ENCODE results near the gene ZIC4. TPM values are rescaled to one million over a fixed set of nuclear protein-coding genes. Genes with fewer than 3 reads are reported as not detected.

The ZIC4 gene
- total RNA-seq, 3 donors from 2014 or later (not counting 1 experiment from before 2014, with no cell fraction given): not detected

DNA sequence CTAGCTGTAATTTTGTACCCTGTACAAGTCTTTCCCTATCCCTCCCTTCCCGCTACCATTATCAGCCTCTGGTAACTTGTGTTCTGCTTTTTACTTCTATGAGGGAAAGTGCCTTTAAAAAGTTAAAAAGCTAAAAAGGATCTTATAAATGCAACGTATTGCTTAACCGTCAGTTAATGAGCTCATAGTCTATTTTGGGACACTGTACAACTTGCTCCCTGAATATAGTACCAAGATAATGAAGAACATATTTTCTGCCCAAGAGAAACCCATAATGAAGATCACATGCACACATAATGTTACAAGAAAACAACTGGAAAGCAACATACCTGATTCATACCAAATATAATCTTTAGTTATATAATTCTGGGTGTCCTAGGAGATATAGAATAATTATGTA, 25.4 kb upstream of the ZIC4 start:
- Histone ChIP-seq H3K4me3 (ENCODE audit: low read length) (no peak overlapping the region), H3K27ac (ENCODE audit: low read length) (no peak overlapping the region), H3K4me1 (ENCODE audit: control insufficient read depth, insufficient read depth, low read length) (no peaks in the 10 kb centered on the region), H3K27me3 (ENCODE audit: control insufficient read depth, insufficient read depth, low read length) (no peaks in the 10 kb centered on the region), H3K36me3 (ENCODE audit: control insufficient read depth, insufficient read depth, low read length) (no peaks in the 10 kb centered on the region), H3K9me3 (ENCODE audit: control insufficient read depth, insufficient read depth, low read length) (no peaks in the 10 kb centered on the region)
- WGBS (ENCODE audit: insufficient coverage): 88% methylated on average over 2 of the region's 3 CpGs
- ATAC-seq (no peak), DNase-seq (no peak)
- H3K4me1 Mint-ChIP-seq: no peaks in the 10 kb centered on the region
- H3K36me3 Mint-ChIP-seq: no peaks in the 10 kb centered on the region
- TF ChIP-seq, protein P1, sequence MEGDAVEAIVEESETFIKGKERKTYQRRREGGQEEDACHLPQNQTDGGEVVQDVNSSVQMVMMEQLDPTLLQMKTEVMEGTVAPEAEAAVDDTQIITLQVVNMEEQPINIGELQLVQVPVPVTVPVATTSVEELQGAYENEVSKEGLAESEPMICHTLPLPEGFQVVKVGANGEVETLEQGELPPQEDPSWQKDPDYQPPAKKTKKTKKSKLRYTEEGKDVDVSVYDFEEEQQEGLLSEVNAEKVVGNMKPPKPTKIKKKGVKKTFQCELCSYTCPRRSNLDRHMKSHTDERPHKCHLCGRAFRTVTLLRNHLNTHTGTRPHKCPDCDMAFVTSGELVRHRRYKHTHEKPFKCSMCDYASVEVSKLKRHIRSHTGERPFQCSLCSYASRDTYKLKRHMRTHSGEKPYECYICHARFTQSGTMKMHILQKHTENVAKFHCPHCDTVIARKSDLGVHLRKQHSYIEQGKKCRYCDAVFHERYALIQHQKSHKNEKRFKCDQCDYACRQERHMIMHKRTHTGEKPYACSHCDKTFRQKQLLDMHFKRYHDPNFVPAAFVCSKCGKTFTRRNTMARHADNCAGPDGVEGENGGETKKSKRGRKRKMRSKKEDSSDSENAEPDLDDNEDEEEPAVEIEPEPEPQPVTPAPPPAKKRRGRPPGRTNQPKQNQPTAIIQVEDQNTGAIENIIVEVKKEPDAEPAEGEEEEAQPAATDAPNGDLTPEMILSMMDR (IDR thresholded peaks at IDR 0.05): no peak
- intact Hi-C loops (cut with micrococcal nuclease): no loop called here
- H3K27ac Mint-ChIP-seq: no peak overlapping the region
- H3K9me3 Mint-ChIP-seq: peaks cover 5 to 9% of the 10 kb centered on the region in 2 donors
- H3K27me3 Mint-ChIP-seq (ENCODE audit: low read depth in 2 of 2): no peaks in the 10 kb centered on the region
- H3K4me3 Mint-ChIP-seq: no peak overlapping the region

DNA sequence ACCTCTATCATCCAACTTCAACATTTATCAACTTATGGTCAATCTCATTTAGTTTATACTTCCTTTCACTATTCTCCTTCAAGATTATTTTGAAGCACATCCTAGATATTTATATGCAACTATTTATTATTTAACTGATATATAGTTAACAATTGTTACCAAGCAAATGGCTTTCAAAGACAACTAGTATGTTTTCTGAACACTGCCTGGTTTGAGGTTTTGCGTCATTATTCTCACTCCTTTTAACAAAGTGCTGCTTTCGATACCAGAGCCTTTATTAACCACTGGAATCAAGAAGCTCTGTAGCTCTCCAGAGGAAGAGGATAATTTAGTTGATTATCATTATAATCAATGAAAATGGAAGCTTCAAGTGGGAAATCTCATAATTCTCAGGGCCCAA, 22.4 kb upstream of the ZIC4 start:
- peaks cover under 1 to 3% of the 10 kb centered on the region in 2 donors for H3K27me3 Mint-ChIP-seq (ENCODE audit: low read depth in 2 of 2)
- Histone ChIP-seq H3K27me3 (ENCODE audit: control insufficient read depth, insufficient read depth, low read length) (peaks cover 15% of the 10 kb centered on the region), H3K4me3 (ENCODE audit: low read length) (no peak overlapping the region), H3K27ac (ENCODE audit: low read length) (no peak overlapping the region), H3K4me1 (ENCODE audit: control insufficient read depth, insufficient read depth, low read length) (no peaks in the 10 kb centered on the region), H3K9me3 (ENCODE audit: control insufficient read depth, insufficient read depth, low read length) (peaks cover 4% of the 10 kb centered on the region), H3K36me3 (ENCODE audit: control insufficient read depth, insufficient read depth, low read length) (no peaks in the 10 kb centered on the region)
- ATAC-seq (no peak), DNase-seq (no peak)
- H3K4me1 Mint-ChIP-seq: no peaks in the 10 kb centered on the region
- no peak overlapping the region for H3K4me3 Mint-ChIP-seq
- no peaks in the 10 kb centered on the region for H3K36me3 Mint-ChIP-seq
- H3K9me3 Mint-ChIP-seq: peaks cover 5 to 10% of the 10 kb centered on the region in 2 donors
- no CpG with 5 or more reads among the region's 2 CpGs for WGBS (ENCODE audit: insufficient coverage)
- TF ChIP-seq, protein P1 (IDR thresholded peaks at IDR 0.05): no peak
- intact Hi-C loops (cut with micrococcal nuclease): no loop called here
- H3K27ac Mint-ChIP-seq: no peak overlapping the region

DNA sequence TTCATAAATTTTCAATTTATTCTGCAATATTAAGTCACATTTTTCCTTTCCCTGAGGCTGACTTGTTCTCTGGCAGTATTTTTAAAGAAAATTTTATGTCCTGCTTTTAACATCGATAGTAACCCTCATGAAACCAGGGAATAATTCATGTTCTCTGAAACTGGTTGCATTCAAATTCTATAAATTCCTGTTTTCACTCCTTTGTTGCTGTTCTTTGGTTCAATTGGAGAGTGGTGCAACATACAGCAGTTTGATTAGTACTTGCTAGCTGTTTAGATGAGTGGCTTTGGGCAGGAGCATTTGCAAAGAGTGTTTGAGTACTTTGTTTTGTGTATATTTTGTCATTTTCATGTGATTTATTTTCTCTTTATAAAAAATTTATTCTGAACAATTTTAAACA, 22.0 kb upstream of the ZIC4 start:
- H3K4me3 Mint-ChIP-seq: no peak overlapping the region
- ATAC-seq: no peak
- no peaks in the 10 kb centered on the region for H3K36me3 ChIP-seq (ENCODE audit: control insufficient read depth, insufficient read depth, low read length)
- H3K27me3 ChIP-seq (ENCODE audit: control insufficient read depth, insufficient read depth, low read length): peaks cover 18% of the 10 kb centered on the region
- H3K9me3 Mint-ChIP-seq: peaks cover 2 to 11% of the 10 kb centered on the region in 2 donors
- intact Hi-C loops (cut with micrococcal nuclease): no loop called here
- DNase-seq: no peak
- H3K9me3 ChIP-seq (ENCODE audit: control insufficient read depth, insufficient read depth, low read length): peaks cover 8% of the 10 kb centered on the region
- H3K4me1 Mint-ChIP-seq: no peaks in the 10 kb centered on the region
- H3K27ac Mint-ChIP-seq: no peak overlapping the region
- no peak overlapping the region for H3K4me3 ChIP-seq (ENCODE audit: low read length)
- H3K4me1 ChIP-seq (ENCODE audit: control insufficient read depth, insufficient read depth, low read length): no peaks in the 10 kb centered on the region
- TF ChIP-seq, protein P1 (IDR thresholded peaks at IDR 0.05): no peak
- no peaks in the 10 kb centered on the region for H3K36me3 Mint-ChIP-seq
- WGBS (ENCODE audit: insufficient coverage): no CpG with 5 or more reads among the region's 1 CpG
- peaks cover 4 to 7% of the 10 kb centered on the region in 2 donors for H3K27me3 Mint-ChIP-seq (ENCODE audit: low read depth in 2 of 2)
- H3K27ac ChIP-seq (ENCODE audit: low read length): no peak overlapping the region

DNA sequence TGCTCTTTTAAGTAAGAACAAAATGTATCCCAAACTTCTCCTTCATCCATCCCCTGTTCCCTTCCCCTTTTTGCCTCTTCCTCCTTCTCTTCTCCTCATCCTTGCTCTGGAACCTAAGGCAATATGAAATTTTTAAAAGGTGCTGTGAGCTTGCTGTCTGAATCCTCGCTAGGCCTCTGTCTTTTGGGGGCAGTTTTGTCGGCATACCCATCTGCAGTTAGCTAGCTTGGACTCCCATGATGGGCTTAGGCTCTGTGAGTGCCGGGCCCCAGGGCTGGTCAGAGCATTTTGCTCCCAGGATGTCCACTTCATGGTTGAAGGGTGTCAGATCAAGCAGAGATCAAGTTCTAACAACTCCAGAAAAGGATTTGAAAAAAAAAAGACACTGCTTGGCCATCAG, 21.4 kb upstream of the ZIC4 start:
- 68% methylated on average over 3 of the region's 3 CpGs for WGBS (ENCODE audit: insufficient coverage)
- H3K4me3 Mint-ChIP-seq: no peak overlapping the region
- no peaks in the 10 kb centered on the region for H3K4me1 ChIP-seq (ENCODE audit: control insufficient read depth, insufficient read depth, low read length)
- H3K36me3 Mint-ChIP-seq: no peaks in the 10 kb centered on the region
- DNase-seq: no peak
- peaks cover 0 to 8% of the 10 kb centered on the region in 2 donors for H3K9me3 Mint-ChIP-seq
- H3K27me3 Mint-ChIP-seq (ENCODE audit: low read depth in 2 of 2): peaks cover 7 to 13% of the 10 kb centered on the region in 2 donors
- H3K9me3 ChIP-seq (ENCODE audit: control insufficient read depth, insufficient read depth, low read length): peaks cover 14% of the 10 kb centered on the region
- no peak overlapping the region for H3K27ac Mint-ChIP-seq
- H3K27ac ChIP-seq (ENCODE audit: low read length): no peak overlapping the region
- H3K4me3 ChIP-seq (ENCODE audit: low read length): no peak overlapping the region
- TF ChIP-seq, protein P1 (IDR thresholded peaks at IDR 0.05): no peak
- no peaks in the 10 kb centered on the region for H3K36me3 ChIP-seq (ENCODE audit: control insufficient read depth, insufficient read depth, low read length)
- H3K27me3 ChIP-seq (ENCODE audit: control insufficient read depth, insufficient read depth, low read length): peaks cover 24% of the 10 kb centered on the region
- no peak for ATAC-seq
- H3K4me1 Mint-ChIP-seq: no peaks in the 10 kb centered on the region
- intact Hi-C loops (cut with micrococcal nuclease): no loop called here
